Prostate gland (tissue), 2 donors: ENCODE measurements around the gene RALGPS1. TPM values are rescaled to one million over a fixed set of nuclear protein-coding genes. Genes with fewer than 3 reads are reported as not detected.

Experiments used
- DNase-seq: peaks from one replicate; pipeline ENCODE4 v3.0.0-alpha.2; 2019; ENCODE audit warnings: low spot score
- H3K27ac ChIP-seq, 2 donors: fragments of 200-600 bp; sonication (generic); 2 replicates each; pipeline ENCODE4 v1.5.1; 2017 to 2019
- H3K27me3 ChIP-seq: fragments of 200-600 bp; sonication (generic); replicated peaks from 2 replicates; pipeline ENCODE4 v1.5.1; 2019; ENCODE audit not compliant: insufficient read depth
- H3K36me3 ChIP-seq, 2 donors: fragments of 200-600 bp; sonication (generic); 1 replicate in 1 of 2; 2 replicates in 1 of 2; pipeline versions ENCODE4 v1.5.1 to v1.8.1; 2017 to 2019
- H3K4me1 ChIP-seq: fragments of 200-600 bp; sonication (generic); replicated peaks from 2 replicates; pipeline ENCODE4 v1.5.1; 2019
- H3K4me3 ChIP-seq, 2 donors: fragments of 200-600 bp; sonication (generic); 2 replicates each; pipeline ENCODE4 v1.5.1; 2017 to 2019
- H3K9me3 ChIP-seq: fragments of 200-600 bp; sonication (generic); 2 replicates; pipeline ENCODE4 v1.5.1; 2017
- CTCF ChIP-seq, 4 experiments: fragments of 200-600 bp in 2 of 4; fragments of 450-650 bp in 2 of 4; sonication (generic) in 2 of 4; IDR thresholded peaks; 1 replicate in 3 of 4; 2 replicates in 1 of 4; pipeline ENCODE4 v1.5.1; 2016 to 2019; ENCODE audit warnings: antibody characterized with exemption in 4 of 4, mild to moderate bottlenecking in 2 of 4, moderate library complexity in 2 of 4
- POLR2A ChIP-seq: fragments of 450-650 bp; IDR thresholded peaks from one replicate; pipeline ENCODE4 v1.6.1; 2016; ENCODE audit warnings: antibody characterized with exemption, mild to moderate bottlenecking
- POLR2AphosphoS5 ChIP-seq: sonication (generic); formaldehyde crosslinking; IDR thresholded peaks from one replicate; pipeline ENCODE4 v1.6.1; 2017; ENCODE audit warnings: antibody characterized with exemption
- WGBS: methylation state at CpG from one replicate; pipeline ENCODE4 v1.1.5; 2018; 5-methylcytosine and 5-hydroxymethylcytosine counted together
- intact Hi-C: fragments of 100-400 bp; cut with DNase I; formaldehyde crosslinking; loops from one replicate; pipeline ENCODE4 v1.14.2; 2022
- total RNA-seq, 2 donors: library from RNA; depleted of rRNA; stranded (reverse); fragments of >200 nt; gene quantifications; one replicate each; pipeline ENCODE4 v1.1.0, GENCODE V29; 2016

Gene RALGPS1
- total RNA-seq, 2 donors from 2014 or later = 14.7 to 20.7 TPM

- TF ChIP-seq CTCF (IDR thresholded peaks at IDR 0.05) (no peak), POLR2A (no peak), POLR2AphosphoS5 (no peak)
- H3K36me3 ChIP-seq = no peaks in the 10 kb centered on the region
- intact Hi-C loops = no loop called here
- no peak overlapping the region for H3K27ac ChIP-seq
- 94% methylated on average over 4 of the region's 4 CpGs for WGBS
- no peaks in the 10 kb centered on the region for H3K4me1 ChIP-seq
- no peak for DNase-seq
- no peaks in the 10 kb centered on the region for H3K27me3 ChIP-seq
- no peak overlapping the region for H3K4me3 ChIP-seq
- H3K9me3 ChIP-seq = no peaks in the 10 kb centered on the region
Measured at GRCh38 chr9:126938327-126938726, 23.7 kb downstream of the RALGPS1 start.

GRCh38 chr9:126939821-126940221 is 25.2 kb downstream of the RALGPS1 start:
- no peaks in the 10 kb centered on the region for H3K9me3 ChIP-seq
- no peak for DNase-seq
- 58% methylated on average over 6 of the region's 6 CpGs for WGBS
- intact Hi-C loops = loop anchor here (1.0 to 10.0 kb wide), 2 partner anchors 175 to 259 kb away; no protein-coding TSS in a partner anchor
- no peak for TF ChIP-seq POLR2AphosphoS5
- TF ChIP-seq CTCF (IDR thresholded peaks at IDR 0.05) = no peak
- TF ChIP-seq POLR2A = no peak
- no peak overlapping the region for H3K27ac ChIP-seq
- no peak overlapping the region for H3K4me3 ChIP-seq
- H3K27me3 ChIP-seq = no peaks in the 10 kb centered on the region
- H3K4me1 ChIP-seq = no peaks in the 10 kb centered on the region
- H3K36me3 ChIP-seq = no peaks in the 10 kb centered on the region

GRCh38 chr9:126942399-126942798 is 27.8 kb downstream of the RALGPS1 start:
- intact Hi-C loops = loop anchor here (10.0 kb wide), 1 partner anchor 172 kb away; no protein-coding TSS in a partner anchor
- no peaks in the 10 kb centered on the region for H3K4me1 ChIP-seq
- H3K9me3 ChIP-seq = no peaks in the 10 kb centered on the region
- H3K4me3 ChIP-seq = no peak overlapping the region
- TF ChIP-seq CTCF (IDR thresholded peaks at IDR 0.05) (no peak), POLR2A (no peak), POLR2AphosphoS5 (no peak)
- DNase-seq = no peak
- no peak overlapping the region for H3K27ac ChIP-seq
- H3K36me3 ChIP-seq = no peaks in the 10 kb centered on the region
- H3K27me3 ChIP-seq = no peaks in the 10 kb centered on the region

GRCh38 chr9:126945682-126946081 is 31.1 kb downstream of the RALGPS1 start:
- no peak for DNase-seq
- H3K36me3 ChIP-seq = no peaks in the 10 kb centered on the region
- H3K4me3 ChIP-seq = no peak overlapping the region
- H3K27me3 ChIP-seq = no peaks in the 10 kb centered on the region
- no peaks in the 10 kb centered on the region for H3K9me3 ChIP-seq
- intact Hi-C loops = loop anchor here (10.0 kb wide), 1 partner anchor 169 kb away; no protein-coding TSS in a partner anchor
- H3K27ac ChIP-seq = no peak overlapping the region
- no peaks in the 10 kb centered on the region for H3K4me1 ChIP-seq
- TF ChIP-seq POLR2AphosphoS5 = no peak
- 82% methylated on average over 7 of the region's 7 CpGs for WGBS

GRCh38 chr9:126947529-126947928 is 32.9 kb downstream of the RALGPS1 start:
- TF ChIP-seq POLR2AphosphoS5 (no peak), CTCF (IDR thresholded peaks at IDR 0.05) (peak in 3 of 4 experiments; percentile 11 to 35 (median 25))
- no peak overlapping the region for H3K27ac ChIP-seq
- intact Hi-C loops = loop anchor here (10.0 kb wide), 1 partner anchor 167 kb away; no protein-coding TSS in a partner anchor
- H3K4me3 ChIP-seq = no peak overlapping the region
- H3K4me1 ChIP-seq = no peaks in the 10 kb centered on the region
- WGBS = 97% methylated on average over 1 of the region's 1 CpG
- H3K36me3 ChIP-seq = no peaks in the 10 kb centered on the region
- DNase-seq = no peak
- H3K9me3 ChIP-seq = no peaks in the 10 kb centered on the region
- H3K27me3 ChIP-seq = no peaks in the 10 kb centered on the region
